Naive thymus-derived CD4-positive, alpha-beta T cell (primary cell): ENCODE measurements around the gene CPLANE2. TPM values are rescaled to one million over a fixed set of nuclear protein-coding genes. Genes with fewer than 3 reads are reported as not detected.

Source experiments
- ATAC-seq: fragments of 150-1000 bp; cut with Tn5 transposase; 2 replicates; pipeline ENCODE4 v1.10.0; 2021; ENCODE audit warnings: mild to moderate bottlenecking, moderate library complexity
- CTCF ChIA-PET: fragments of 350-600 bp; sonication (Branson Sonifier 250); formaldehyde crosslinking; loops from one replicate; lab custom pipeline; 2021; ENCODE audit warnings: antibody characterized with exemption; lab: Charles Lee
- POLR2A ChIA-PET: fragments of 350-600 bp; sonication (Branson Sonifier 250); formaldehyde crosslinking; loops from one replicate; lab custom pipeline; 2021; ENCODE audit warnings: antibody characterized with exemption, inconsistent platforms; lab: Charles Lee
- DNase-seq, 9 donors: peaks; one replicate each; pipeline versions ENCODE4 v3.0.0 to v3.0.0-alpha.2; 2020 to 2022; ENCODE audit warnings: mixed read lengths in 1 of 9
- H3K27ac ChIP-seq: one replicate; pipeline ENCODE4 v1.7.0; 2013; ENCODE audit warnings: mild to moderate bottlenecking, low read depth, low read length, moderate library complexity
- H3K27me3 ChIP-seq, 2 donors: one replicate each; pipeline ENCODE4 v1.7.0; 2013; ENCODE audit warnings: low read length in 2 of 2, mild to moderate bottlenecking in 2 of 2, moderate library complexity in 2 of 2; ENCODE audit not compliant: control insufficient read depth in 2 of 2, insufficient read depth in 2 of 2
- H3K36me3 ChIP-seq, 3 experiments: 1 replicate in 2 of 3; 2 replicates in 1 of 3; pipeline ENCODE4 v1.7.0; 2013; ENCODE audit warnings: low read length in 3 of 3, mild to moderate bottlenecking in 3 of 3, moderate library complexity in 1 of 3; ENCODE audit not compliant: insufficient read depth in 3 of 3, control insufficient read depth in 2 of 3
- H3K4me1 ChIP-seq, 2 donors: one replicate each; pipeline ENCODE4 v1.7.0; 2013; ENCODE audit warnings: low read length in 2 of 2, mild to moderate bottlenecking in 2 of 2, moderate library complexity in 1 of 2; ENCODE audit not compliant: control insufficient read depth in 2 of 2, insufficient read depth in 2 of 2
- H3K4me3 ChIP-seq: 2 replicates; pipeline ENCODE4 v1.7.0; 2013; ENCODE audit warnings: mild to moderate bottlenecking, low read length
- H3K9me3 ChIP-seq, 3 experiments: 1 replicate in 2 of 3; 2 replicates in 1 of 3; pipeline ENCODE4 v1.7.0; 2013; ENCODE audit warnings: low read length in 3 of 3; ENCODE audit not compliant: control insufficient read depth in 2 of 3
- H3K27ac Mint-ChIP-seq, 9 donors: one replicate each; pipeline ENCODE4 v1.8.0; 2020 to 2022; ENCODE audit warnings: mixed read lengths in 9 of 9, mild to moderate bottlenecking in 8 of 9, moderate library complexity in 5 of 9, inconsistent platforms in 2 of 9
- H3K27me3 Mint-ChIP-seq, 5 donors: one replicate each; pipeline ENCODE4 v1.8.0; 2021 to 2022; ENCODE audit warnings: mixed read lengths in 5 of 5, mild to moderate bottlenecking in 1 of 5
- H3K36me3 Mint-ChIP-seq, 5 donors: one replicate each; pipeline ENCODE4 v1.8.0; 2020 to 2022; ENCODE audit warnings: mixed read lengths in 5 of 5, mild to moderate bottlenecking in 3 of 5, inconsistent platforms in 1 of 5
- H3K4me1 Mint-ChIP-seq, 7 donors: one replicate each; pipeline ENCODE4 v1.8.0; 2020 to 2022; ENCODE audit warnings: mixed read lengths in 7 of 7, mild to moderate bottlenecking in 3 of 7, inconsistent platforms in 1 of 7
- H3K4me3 Mint-ChIP-seq, 10 donors: one replicate each; pipeline ENCODE4 v1.8.0; 2020 to 2022; ENCODE audit warnings: mild to moderate bottlenecking in 10 of 10, mixed read lengths in 10 of 10, moderate library complexity in 6 of 10, inconsistent platforms in 2 of 10
- H3K9me3 Mint-ChIP-seq, 11 donors: one replicate each; pipeline ENCODE4 v1.8.0; 2020 to 2022; ENCODE audit warnings: mixed read lengths in 11 of 11, mild to moderate bottlenecking in 4 of 11, inconsistent platforms in 1 of 11, moderate library complexity in 1 of 11
- intact Hi-C, 2 donors: fragments of 100-400 bp; cut with micrococcal nuclease; formaldehyde crosslinking; loops; one replicate each; pipeline ENCODE4 v1.15.1; 2023
- polyA plus RNA-seq, 2 donors: library from polyadenylated mRNA; unstranded; fragments of 300-500 nt; fragmentation: Illumina TruSeq; gene quantifications; one replicate each; pipeline ENCODE4 v1.2.3, GENCODE V29; 2021
- total RNA-seq, 6 experiments: library from RNA in 5 of 6; stranded (reverse) in 5 of 6; gene quantifications; 1 replicate in 5 of 6; 2 replicates in 1 of 6; pipeline ENCODE4 v1.2.3 and lab custom pipeline; 2021 to 2026

CPLANE2 gene
- total and polyA plus RNA-seq, 7 experiments from 2014 or later, result 3.0 to 11.4 (median 7.6) TPM

GRCh38 chr1:16204634-16205333, 32.2 kb downstream of the CPLANE2 start:
- ATAC-seq (no peak), DNase-seq (peak in 4 of 9 donors; percentile 20 to 38 (median 30))
- Mint-ChIP-seq H3K4me1 (peaks cover 7 to 17% (median 13%) of the 10 kb centered on the region in 7 donors), H3K4me3 (peak overlapping the region in 6 of 10 donors; percentile 48 to 69 (median 53)), H3K27ac (peak overlapping the region in 5 of 9 donors; percentile 17 to 87 (median 65)), H3K9me3 (peaks cover 0 to 2% (median 0%) of the 10 kb centered on the region in 11 donors), H3K36me3 (peaks cover 0 to 11% (median 11%) of the 10 kb centered on the region in 5 donors), H3K27me3 (no peaks in the 10 kb centered on the region)
- H3K4me1 ChIP-seq, result peaks cover 9 to 15% of the 10 kb centered on the region in 2 donors
- no peaks in the 10 kb centered on the region for H3K9me3 ChIP-seq
- H3K4me3 ChIP-seq, result no peak overlapping the region
- CTCF ChIA-PET, result interaction anchor here (1.2 to 3.0 kb wide), 6 partner anchors 17 to 125 kb away, joined by 3 to 16 read pairs (median 4); partner anchors contain the start of gene CPLANE2
- POLR2A ChIA-PET, result interaction anchor here (0.6 to 1.5 kb wide), 2 partner anchors 39 to 43 kb away, joined by 3 to 5 read pairs; no protein-coding TSS in a partner anchor
- no peak overlapping the region for H3K27ac ChIP-seq
- no peaks in the 10 kb centered on the region for H3K27me3 ChIP-seq
- H3K36me3 ChIP-seq, result peaks cover 0 to 16% (median 0%) of the 10 kb centered on the region in 3 experiments
- intact Hi-C loops, result loop anchor here (1.0 to 10.0 kb wide), 9 partner anchors 40 to 710 kb away; partner anchors contain the start of genes DDI2 (in 1 of the 2), FBXO42 (in 1 of the 2), NBPF1 (in 1 of the 2) and NECAP2 (in 1 of the 2)

GRCh38 chr1:16204216-16204615, 32.8 kb downstream of the CPLANE2 start:
- intact Hi-C loops, result loop anchor here in 1 of 2 donors (10.0 kb wide), 2 partner anchors 411 to 711 kb away; partner anchors contain the start of gene NBPF1
- H3K27me3 Mint-ChIP-seq, result no peaks in the 10 kb centered on the region
- Histone ChIP-seq H3K36me3 (peaks cover 0 to 19% (median 0%) of the 10 kb centered on the region in 3 experiments), H3K27ac (no peak overlapping the region), H3K4me3 (no peak overlapping the region), H3K4me1 (peaks cover 9 to 15% of the 10 kb centered on the region in 2 donors), H3K9me3 (no peaks in the 10 kb centered on the region), H3K27me3 (no peaks in the 10 kb centered on the region)
- DNase-seq (no peak), ATAC-seq (no peak)
- CTCF ChIA-PET, result interaction anchor here (1.1 to 3.0 kb wide), 5 partner anchors 34 to 125 kb away, joined by 3 to 16 read pairs (median 4); no protein-coding TSS in a partner anchor
- POLR2A ChIA-PET, result interaction anchor here (1.4 kb wide), 1 partner anchor 14 kb away, joined by 3 read pairs; no protein-coding TSS in a partner anchor
- H3K36me3 Mint-ChIP-seq, result peaks cover 0 to 11% (median 11%) of the 10 kb centered on the region in 5 donors
- H3K27ac Mint-ChIP-seq, result peak overlapping the region in 2 of 9 donors; percentile 17 to 23
- peaks cover 0 to 2% (median 0%) of the 10 kb centered on the region in 11 donors for H3K9me3 Mint-ChIP-seq
- peak overlapping the region in 2 of 10 donors; percentile 17 to 69 for H3K4me3 Mint-ChIP-seq
- H3K4me1 Mint-ChIP-seq, result peaks cover 7 to 17% (median 13%) of the 10 kb centered on the region in 7 donors

- peaks cover 0 to 11% (median 11%) of the 10 kb centered on the region in 5 donors for H3K36me3 Mint-ChIP-seq
- ATAC-seq, result no peak
- intact Hi-C loops, result loop anchor here in 1 of 2 donors (10.0 kb wide), 2 partner anchors 411 to 711 kb away; partner anchors contain the start of gene NBPF1
- no peak for DNase-seq
- no peak overlapping the region for H3K4me3 ChIP-seq
- H3K27me3 Mint-ChIP-seq, result no peaks in the 10 kb centered on the region
- H3K4me1 ChIP-seq, result peaks cover 9 to 15% of the 10 kb centered on the region in 2 donors
- H3K9me3 ChIP-seq, result no peaks in the 10 kb centered on the region
- no peaks in the 10 kb centered on the region for H3K27me3 ChIP-seq
- no peak overlapping the region for H3K27ac ChIP-seq
- H3K4me3 Mint-ChIP-seq, result no peak overlapping the region
- peak overlapping the region in 3 of 9 donors; percentile 4 to 57 (median 23) for H3K27ac Mint-ChIP-seq
- CTCF ChIA-PET, result interaction anchor here (1.1 to 3.0 kb wide), 2 partner anchors 41 to 121 kb away, joined by 3 to 16 read pairs; no protein-coding TSS in a partner anchor
- peaks cover 7 to 22% (median 13%) of the 10 kb centered on the region in 7 donors for H3K4me1 Mint-ChIP-seq
- peaks cover 0 to 2% (median 0%) of the 10 kb centered on the region in 11 donors for H3K9me3 Mint-ChIP-seq
- POLR2A ChIA-PET, result interaction anchor here (1.4 kb wide), 1 partner anchor 14 kb away, joined by 3 read pairs; no protein-coding TSS in a partner anchor
- H3K36me3 ChIP-seq, result peaks cover 0 to 19% (median 0%) of the 10 kb centered on the region in 3 experiments
These were observed 33.4 kb downstream of the CPLANE2 start for GRCh38 chr1:16203550-16203949.

GRCh38 chr1:16202281-16203210, 34.4 kb downstream of the CPLANE2 start:
- Mint-ChIP-seq H3K36me3 (peaks cover 0 to 12% (median 11%) of the 10 kb centered on the region in 5 donors), H3K27me3 (no peaks in the 10 kb centered on the region), H3K4me3 (no peak overlapping the region), H3K9me3 (peaks cover 0 to 2% (median 0%) of the 10 kb centered on the region in 11 donors), H3K27ac (peak overlapping the region in 1 of 9 donors; percentile 4), H3K4me1 (peaks cover 7 to 22% (median 13%) of the 10 kb centered on the region in 7 donors)
- Histone ChIP-seq H3K27ac (no peak overlapping the region), H3K36me3 (peaks cover 0 to 24% (median 0%) of the 10 kb centered on the region in 3 experiments), H3K9me3 (no peaks in the 10 kb centered on the region), H3K27me3 (no peaks in the 10 kb centered on the region), H3K4me1 (peaks cover 8 to 14% of the 10 kb centered on the region in 2 donors), H3K4me3 (no peak overlapping the region)
- DNase-seq (no peak), ATAC-seq (no peak)
- ChIA-PET POLR2A (interaction anchor here (1.4 kb wide), 1 partner anchor 15 kb away, joined by 3 read pairs; no protein-coding TSS in a partner anchor), CTCF (interaction anchor here (0.7 to 3.0 kb wide), 2 partner anchors 16 to 42 kb away, joined by 3 to 16 read pairs; no protein-coding TSS in a partner anchor)
- intact Hi-C loops, result loop anchor here in 1 of 2 donors (10.0 kb wide), 2 partner anchors 412 to 712 kb away; partner anchors contain the start of gene NBPF1

- ChIA-PET CTCF (interaction anchor here (0.6 to 0.9 kb wide), 3 partner anchors 13 to 124 kb away, joined by 3 to 4 read pairs (median 4); no protein-coding TSS in a partner anchor), POLR2A (interaction anchor here (0.6 to 1.3 kb wide), 2 partner anchors 9 to 448 kb away, joined by 3 to 4 read pairs; no protein-coding TSS in a partner anchor)
- Mint-ChIP-seq H3K27ac (peak overlapping the region in 1 of 9 donors; percentile 59), H3K9me3 (no peaks in the 10 kb centered on the region), H3K36me3 (peaks cover 0 to 23% (median 11%) of the 10 kb centered on the region in 5 donors), H3K27me3 (peaks cover 0 to 2% (median 0%) of the 10 kb centered on the region in 5 donors), H3K4me1 (peaks cover 0 to 16% (median 5%) of the 10 kb centered on the region in 7 donors), H3K4me3 (no peak overlapping the region)
- H3K36me3 ChIP-seq, result peaks cover 0 to 24% (median 0%) of the 10 kb centered on the region in 3 experiments
- H3K9me3 ChIP-seq, result no peaks in the 10 kb centered on the region
- DNase-seq, result no peak
- no peaks in the 10 kb centered on the region for H3K4me1 ChIP-seq
- no peak overlapping the region for H3K27ac ChIP-seq
- no peaks in the 10 kb centered on the region for H3K27me3 ChIP-seq
- ATAC-seq, result no peak
- no peak overlapping the region for H3K4me3 ChIP-seq
- intact Hi-C loops, result loop anchor here in 1 of 2 donors (10.0 kb wide), 2 partner anchors 415 to 715 kb away; partner anchors contain the start of gene NBPF1
These were observed 37.3 kb downstream of the CPLANE2 start for GRCh38 chr1:16199700-16200099.
